HL-60 (cell line): ENCODE results near the gene TBC1D4.
A peak's percentile ranks its signal among the peaks of the same experiment; 100 is the strongest.

Experiments used
- DNase-seq, 2 experiments: peaks; one replicate each; pipeline ENCODE4 v3.0.0-alpha.2; 2010 to 2020; ENCODE audit warnings: low read depth in 1 of 2, low spot score in 1 of 2
- H3K27ac ChIP-seq: fragments of 250-450 bp; sonication (Bioruptor Pico); replicated peaks from 2 replicates; pipeline ENCODE4 v1.5.1; 2020; ENCODE audit warnings: mild to moderate bottlenecking, moderate library complexity
- H3K27me3 ChIP-seq: fragments of 250-450 bp; sonication (Bioruptor Pico); 2 replicates; pipeline ENCODE4 v1.5.1; 2021; ENCODE audit warnings: mild to moderate bottlenecking, moderate library complexity; ENCODE audit not compliant: insufficient read depth, poor library complexity, severe bottlenecking
- H3K4me3 ChIP-seq: replicated peaks from 2 replicates; pipeline ENCODE4 v1.5.1; 2011; ENCODE audit warnings: mild to moderate bottlenecking, control low read depth, low read length; ENCODE audit not compliant: insufficient read depth
- CTCF ChIP-seq: IDR thresholded peaks from one replicate; pipeline ENCODE4 v1.5.1; 2011; ENCODE audit warnings: low read length, control low read depth, inconsistent platforms; ENCODE audit not compliant: insufficient read depth
- GABPA ChIP-seq: IDR thresholded peaks from 2 replicates; pipeline ENCODE4 v1.6.1; 2012; ENCODE audit warnings: low read depth
- POLR2AphosphoS5 ChIP-seq: IDR thresholded peaks from 2 replicates; pipeline ENCODE4 v1.6.1; 2012; ENCODE audit warnings: low read depth
- REST ChIP-seq: IDR thresholded peaks from 2 replicates; pipeline ENCODE4 v1.6.1; 2012; ENCODE audit warnings: low read depth; ENCODE audit not compliant: insufficient replicate concordance
- SPI1 ChIP-seq: IDR thresholded peaks from 2 replicates; pipeline ENCODE4 v1.6.1; 2012; ENCODE audit warnings: low read depth, mild to moderate bottlenecking, borderline replicate concordance

TBC1D4 gene

GRCh38 chr13:75419656-75420055 is 62.3 kb downstream of the TBC1D4 start:
- no peak for TF ChIP-seq SPI1
- no peak for TF ChIP-seq REST
- TF ChIP-seq CTCF = no peak
- no peak for TF ChIP-seq POLR2AphosphoS5
- TF ChIP-seq GABPA = no peak
- Histone ChIP-seq H3K27ac (no peak overlapping the region), H3K27me3 (no peaks in the 10 kb centered on the region), H3K4me3 (no peak overlapping the region)
- no peak for DNase-seq

- H3K27me3 ChIP-seq = no peaks in the 10 kb centered on the region
- H3K27ac ChIP-seq = no peak overlapping the region
- no peak overlapping the region for H3K4me3 ChIP-seq
- peak; percentile 30 to 43 for DNase-seq
- no peak for TF ChIP-seq CTCF
- TF ChIP-seq POLR2AphosphoS5 = no peak
- no peak for TF ChIP-seq GABPA
- TF ChIP-seq REST = no peak
- TF ChIP-seq SPI1 = no peak
Observed at GRCh38 chr13:75418997-75419396, 63.0 kb downstream of the TBC1D4 start.

- no peak overlapping the region for H3K4me3 ChIP-seq
- no peak for TF ChIP-seq GABPA
- TF ChIP-seq REST = no peak
- TF ChIP-seq CTCF = no peak
- TF ChIP-seq SPI1 = no peak
- no peak for TF ChIP-seq POLR2AphosphoS5
- H3K27me3 ChIP-seq = no peaks in the 10 kb centered on the region
- no peak for DNase-seq
- H3K27ac ChIP-seq = no peak overlapping the region
Observed at GRCh38 chr13:75418186-75418843, 63.7 kb downstream of the TBC1D4 start.
